MCF 10A (cell line): ENCODE results near the gene PPP2R5C. TPM values are rescaled to one million over a fixed set of nuclear protein-coding genes. Genes with fewer than 3 reads are reported as not detected.

Source experiments
- BruUV-seq: library from RNA; stranded (reverse); fragments of 400-500 nt; replicated peaks from 2 replicates; lab custom pipeline; 2021; lab: Mats Ljungman, UMichigan
- CTCF ChIA-PET: fragments of 300-600 bp; sonication (Branson Sonifier 250); formaldehyde crosslinking; extraction: SDS; loops from one replicate; lab custom pipeline; 2021; ENCODE audit warnings: antibody characterized with exemption, inconsistent platforms; lab: Yijun Ruan, JAX
- POLR2A ChIA-PET: fragments of 300-600, 350-650 bp; sonication (Branson Sonifier 250); formaldehyde crosslinking; extraction: SDS; loops from one replicate; lab custom pipeline; 2020; ENCODE audit warnings: antibody characterized with exemption, inconsistent platforms; lab: Yijun Ruan, JAX
- DNase-seq: peaks from one replicate; pipeline ENCODE4 v3.0.0-alpha.2; 2018; ENCODE audit not compliant: unreplicated experiment
- H3K27ac Mint-ChIP-seq: one replicate; pipeline ENCODE4 v1.8.0; 2022; ENCODE audit warnings: mild to moderate bottlenecking, low read depth, mixed read lengths; ENCODE audit not compliant: unreplicated experiment
- H3K27me3 Mint-ChIP-seq: one replicate; pipeline ENCODE4 v1.8.0; 2022; ENCODE audit warnings: mixed read lengths; ENCODE audit not compliant: insufficient read depth, unreplicated experiment
- H3K36me3 Mint-ChIP-seq: one replicate; pipeline ENCODE4 v1.8.0; 2022; ENCODE audit warnings: mild to moderate bottlenecking, moderate library complexity, mixed read lengths; ENCODE audit not compliant: insufficient read depth, unreplicated experiment
- H3K4me1 Mint-ChIP-seq: one replicate; pipeline ENCODE4 v1.8.0; 2022; ENCODE audit warnings: mixed read lengths; ENCODE audit not compliant: insufficient read depth, unreplicated experiment
- H3K4me3 Mint-ChIP-seq: one replicate; pipeline ENCODE4 v1.8.0; 2022; ENCODE audit warnings: mild to moderate bottlenecking, moderate library complexity, mixed read lengths; ENCODE audit not compliant: unreplicated experiment
- H3K9me3 Mint-ChIP-seq: one replicate; pipeline ENCODE4 v1.8.0; 2022; ENCODE audit warnings: mixed read lengths; ENCODE audit not compliant: unreplicated experiment
- CTCF ChIP-seq: fragments of 200-600 bp; IDR thresholded peaks from one replicate; pipeline ENCODE4 v1.8.0; 2022; ENCODE audit warnings: antibody characterized with exemption, mild to moderate bottlenecking; ENCODE audit not compliant: unreplicated experiment
- intact Hi-C: fragments of 100-400 bp; cut with micrococcal nuclease; formaldehyde crosslinking; loops from 2 replicates; pipeline ENCODE4 v1.14.1; 2022
- total RNA-seq: library from RNA; stranded (reverse); gene quantifications from 2 replicates; pipeline ENCODE4 v1.2.3, GENCODE V29; 2022

Gene PPP2R5C
- total RNA-seq, 1 experiment from 2014 or later = 118 TPM

GRCh38 chr14:101881426-101881825, 119.9 kb downstream of the PPP2R5C start:
- POLR2A ChIA-PET = no interaction called here
- Mint-ChIP-seq H3K4me1 (no peaks in the 10 kb centered on the region), H3K27me3 (no peaks in the 10 kb centered on the region)

GRCh38 chr14:101882141-101882935, 120.8 kb downstream of the PPP2R5C start:
- no peak overlapping the region for H3K27ac Mint-ChIP-seq
- H3K9me3 Mint-ChIP-seq = no peaks in the 10 kb centered on the region
- no TSS peak for BruUV-seq
- DNase-seq = no peak
- no peaks in the 10 kb centered on the region for H3K4me1 Mint-ChIP-seq
- CTCF ChIA-PET = interaction anchor here (0.8 kb wide), 1 partner anchor 73 kb away, joined by 3 read pairs; no protein-coding TSS in a partner anchor
- H3K27me3 Mint-ChIP-seq = no peaks in the 10 kb centered on the region
- H3K4me3 Mint-ChIP-seq = no peak overlapping the region
- intact Hi-C loops = loop anchor here (10.0 kb wide), 1 partner anchor 108 kb away; no protein-coding TSS in a partner anchor
- TF ChIP-seq CTCF = no peak
- peaks cover 38% of the 10 kb centered on the region for H3K36me3 Mint-ChIP-seq
- POLR2A ChIA-PET = no interaction called here

More at GRCh38 chr14:101881426-101881825, 119.9 kb downstream of the PPP2R5C start:
- intact Hi-C loops = loop anchor here (10.0 kb wide), 1 partner anchor 107 kb away; no protein-coding TSS in a partner anchor
- Mint-ChIP-seq H3K27ac (no peak overlapping the region), H3K9me3 (no peaks in the 10 kb centered on the region), H3K4me3 (no peak overlapping the region), H3K36me3 (peaks cover 37% of the 10 kb centered on the region)
- CTCF ChIA-PET = no interaction called here
- BruUV-seq = no TSS peak
- DNase-seq = no peak
- TF ChIP-seq CTCF = no peak

- H3K9me3 Mint-ChIP-seq = no peaks in the 10 kb centered on the region
- H3K27ac Mint-ChIP-seq = no peak overlapping the region
- peaks cover 46% of the 10 kb centered on the region for H3K36me3 Mint-ChIP-seq
- no peaks in the 10 kb centered on the region for H3K27me3 Mint-ChIP-seq
- no TSS peak for BruUV-seq
- CTCF ChIA-PET = no interaction called here
- intact Hi-C loops = loop anchor here (10.0 kb wide), 1 partner anchor 110 kb away; no protein-coding TSS in a partner anchor
- POLR2A ChIA-PET = no interaction called here
- H3K4me1 Mint-ChIP-seq = no peaks in the 10 kb centered on the region
- TF ChIP-seq CTCF = no peak
- no peak for DNase-seq
- no peak overlapping the region for H3K4me3 Mint-ChIP-seq
These were observed 122.8 kb downstream of the PPP2R5C start for GRCh38 chr14:101884089-101884933.
